H1 (cell line): ENCODE results near the gene PPP1R9A. TPM values are rescaled to one million over a fixed set of nuclear protein-coding genes. Genes with fewer than 3 reads are reported as not detected.

Source experiments
- polyA plus RNA-seq, 7 experiments: library from polyadenylated mRNA; depleted of rRNA in 3 of 7; stranded (reverse) in 5 of 7; unstranded in 2 of 7; fragments of >200 nt in 5 of 7; fragments of 200-250 nt in 2 of 7; gene quantifications; 1 replicate in 5 of 7; 2 replicates in 1 of 7; 4 replicates in 1 of 7; pipeline versions ENCODE4 v1.2.1 to v1.2.3, GENCODE V29; 2011 to 2013; ENCODE audit warnings: missing spikeins in 2 of 7, mixed read lengths in 2 of 7
- total RNA-seq: library from RNA; stranded (reverse); fragmentation: NEBNext Ultra II Directional; extraction: Animal tissue kit (Norgen Biotek cat#: 25700); gene quantifications from 2 replicates; pipeline ENCODE4 v1.2.1, GENCODE V29; 2021
- TF ChIP-seq, protein P1 (sequence below): fragments of 300-600 bp; sonication (generic); IDR thresholded peaks from 2 replicates; pipeline ENCODE4 v1.7.1; 2012; ENCODE audit warnings: low read length, moderate library complexity, mild to moderate bottlenecking, inconsistent platforms; ENCODE audit not compliant: insufficient replicate concordance

Gene PPP1R9A
- total and polyA plus RNA-seq, 2 of the 8 experiments (the other 6 are each of a cell fraction or from before 2014, with no cell fraction given): 3.0 to 20.3 TPM

- TF ChIP-seq, protein P1, sequence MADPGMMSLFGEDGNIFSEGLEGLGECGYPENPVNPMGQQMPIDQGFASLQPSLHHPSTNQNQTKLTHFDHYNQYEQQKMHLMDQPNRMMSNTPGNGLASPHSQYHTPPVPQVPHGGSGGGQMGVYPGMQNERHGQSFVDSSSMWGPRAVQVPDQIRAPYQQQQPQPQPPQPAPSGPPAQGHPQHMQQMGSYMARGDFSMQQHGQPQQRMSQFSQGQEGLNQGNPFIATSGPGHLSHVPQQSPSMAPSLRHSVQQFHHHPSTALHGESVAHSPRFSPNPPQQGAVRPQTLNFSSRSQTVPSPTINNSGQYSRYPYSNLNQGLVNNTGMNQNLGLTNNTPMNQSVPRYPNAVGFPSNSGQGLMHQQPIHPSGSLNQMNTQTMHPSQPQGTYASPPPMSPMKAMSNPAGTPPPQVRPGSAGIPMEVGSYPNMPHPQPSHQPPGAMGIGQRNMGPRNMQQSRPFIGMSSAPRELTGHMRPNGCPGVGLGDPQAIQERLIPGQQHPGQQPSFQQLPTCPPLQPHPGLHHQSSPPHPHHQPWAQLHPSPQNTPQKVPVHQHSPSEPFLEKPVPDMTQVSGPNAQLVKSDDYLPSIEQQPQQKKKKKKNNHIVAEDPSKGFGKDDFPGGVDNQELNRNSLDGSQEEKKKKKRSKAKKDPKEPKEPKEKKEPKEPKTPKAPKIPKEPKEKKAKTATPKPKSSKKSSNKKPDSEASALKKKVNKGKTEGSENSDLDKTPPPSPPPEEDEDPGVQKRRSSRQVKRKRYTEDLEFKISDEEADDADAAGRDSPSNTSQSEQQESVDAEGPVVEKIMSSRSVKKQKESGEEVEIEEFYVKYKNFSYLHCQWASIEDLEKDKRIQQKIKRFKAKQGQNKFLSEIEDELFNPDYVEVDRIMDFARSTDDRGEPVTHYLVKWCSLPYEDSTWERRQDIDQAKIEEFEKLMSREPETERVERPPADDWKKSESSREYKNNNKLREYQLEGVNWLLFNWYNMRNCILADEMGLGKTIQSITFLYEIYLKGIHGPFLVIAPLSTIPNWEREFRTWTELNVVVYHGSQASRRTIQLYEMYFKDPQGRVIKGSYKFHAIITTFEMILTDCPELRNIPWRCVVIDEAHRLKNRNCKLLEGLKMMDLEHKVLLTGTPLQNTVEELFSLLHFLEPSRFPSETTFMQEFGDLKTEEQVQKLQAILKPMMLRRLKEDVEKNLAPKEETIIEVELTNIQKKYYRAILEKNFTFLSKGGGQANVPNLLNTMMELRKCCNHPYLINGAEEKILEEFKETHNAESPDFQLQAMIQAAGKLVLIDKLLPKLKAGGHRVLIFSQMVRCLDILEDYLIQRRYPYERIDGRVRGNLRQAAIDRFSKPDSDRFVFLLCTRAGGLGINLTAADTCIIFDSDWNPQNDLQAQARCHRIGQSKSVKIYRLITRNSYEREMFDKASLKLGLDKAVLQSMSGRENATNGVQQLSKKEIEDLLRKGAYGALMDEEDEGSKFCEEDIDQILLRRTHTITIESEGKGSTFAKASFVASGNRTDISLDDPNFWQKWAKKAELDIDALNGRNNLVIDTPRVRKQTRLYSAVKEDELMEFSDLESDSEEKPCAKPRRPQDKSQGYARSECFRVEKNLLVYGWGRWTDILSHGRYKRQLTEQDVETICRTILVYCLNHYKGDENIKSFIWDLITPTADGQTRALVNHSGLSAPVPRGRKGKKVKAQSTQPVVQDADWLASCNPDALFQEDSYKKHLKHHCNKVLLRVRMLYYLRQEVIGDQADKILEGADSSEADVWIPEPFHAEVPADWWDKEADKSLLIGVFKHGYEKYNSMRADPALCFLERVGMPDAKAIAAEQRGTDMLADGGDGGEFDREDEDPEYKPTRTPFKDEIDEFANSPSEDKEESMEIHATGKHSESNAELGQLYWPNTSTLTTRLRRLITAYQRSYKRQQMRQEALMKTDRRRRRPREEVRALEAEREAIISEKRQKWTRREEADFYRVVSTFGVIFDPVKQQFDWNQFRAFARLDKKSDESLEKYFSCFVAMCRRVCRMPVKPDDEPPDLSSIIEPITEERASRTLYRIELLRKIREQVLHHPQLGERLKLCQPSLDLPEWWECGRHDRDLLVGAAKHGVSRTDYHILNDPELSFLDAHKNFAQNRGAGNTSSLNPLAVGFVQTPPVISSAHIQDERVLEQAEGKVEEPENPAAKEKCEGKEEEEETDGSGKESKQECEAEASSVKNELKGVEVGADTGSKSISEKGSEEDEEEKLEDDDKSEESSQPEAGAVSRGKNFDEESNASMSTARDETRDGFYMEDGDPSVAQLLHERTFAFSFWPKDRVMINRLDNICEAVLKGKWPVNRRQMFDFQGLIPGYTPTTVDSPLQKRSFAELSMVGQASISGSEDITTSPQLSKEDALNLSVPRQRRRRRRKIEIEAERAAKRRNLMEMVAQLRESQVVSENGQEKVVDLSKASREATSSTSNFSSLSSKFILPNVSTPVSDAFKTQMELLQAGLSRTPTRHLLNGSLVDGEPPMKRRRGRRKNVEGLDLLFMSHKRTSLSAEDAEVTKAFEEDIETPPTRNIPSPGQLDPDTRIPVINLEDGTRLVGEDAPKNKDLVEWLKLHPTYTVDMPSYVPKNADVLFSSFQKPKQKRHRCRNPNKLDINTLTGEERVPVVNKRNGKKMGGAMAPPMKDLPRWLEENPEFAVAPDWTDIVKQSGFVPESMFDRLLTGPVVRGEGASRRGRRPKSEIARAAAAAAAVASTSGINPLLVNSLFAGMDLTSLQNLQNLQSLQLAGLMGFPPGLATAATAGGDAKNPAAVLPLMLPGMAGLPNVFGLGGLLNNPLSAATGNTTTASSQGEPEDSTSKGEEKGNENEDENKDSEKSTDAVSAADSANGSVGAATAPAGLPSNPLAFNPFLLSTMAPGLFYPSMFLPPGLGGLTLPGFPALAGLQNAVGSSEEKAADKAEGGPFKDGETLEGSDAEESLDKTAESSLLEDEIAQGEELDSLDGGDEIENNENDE: no peak
Measured at GRCh38 chr7:95213148-95213547, 305.8 kb downstream of the PPP1R9A start (continued).
